Lung (tissue), 12 donors: ENCODE results near the gene ZBP1. TPM values are rescaled to one million over a fixed set of nuclear protein-coding genes. Genes with fewer than 3 reads are reported as not detected.
A peak's percentile ranks its signal among the peaks of the same experiment; 100 is the strongest.

Experiments used
- ATAC-seq: fragments of 200-7000 bp; cut with Tn5 transposase; one replicate; pipeline ENCODE4 v1.9.1; 2020; ENCODE audit warnings: moderate number of reproducible peaks; ENCODE audit not compliant: insufficient read depth, low FRiP score
- DNase-seq, 3 donors: peaks; one replicate each; pipeline ENCODE4 v3.0.0-alpha.2; 2013 to 2017
- H3K27ac ChIP-seq, 2 donors: one replicate each; pipeline ENCODE4 v1.5.1; 2013; ENCODE audit warnings: mild to moderate bottlenecking in 2 of 2, moderate library complexity in 2 of 2, control low read depth in 1 of 2, inconsistent platforms in 1 of 2, low read depth in 1 of 2, low read length in 1 of 2
- H3K27me3 ChIP-seq, 3 donors: one replicate each; pipeline ENCODE4 v1.5.1; 2013; ENCODE audit warnings: low read length in 2 of 3; ENCODE audit not compliant: control insufficient read depth in 3 of 3, insufficient read depth in 3 of 3
- H3K36me3 ChIP-seq, 4 donors: one replicate each; pipeline ENCODE4 v1.5.1; 2013; ENCODE audit warnings: low read length in 4 of 4, mild to moderate bottlenecking in 1 of 4, moderate library complexity in 1 of 4; ENCODE audit not compliant: control insufficient read depth in 4 of 4, insufficient read depth in 4 of 4
- H3K4me1 ChIP-seq, 5 donors: one replicate each; pipeline ENCODE4 v1.5.1; 2013; ENCODE audit warnings: low read length in 5 of 5, mild to moderate bottlenecking in 2 of 5, moderate library complexity in 1 of 5; ENCODE audit not compliant: control insufficient read depth in 5 of 5, insufficient read depth in 5 of 5
- H3K4me3 ChIP-seq: one replicate; pipeline ENCODE4 v1.5.1; 2013; ENCODE audit warnings: mild to moderate bottlenecking, control low read depth, moderate library complexity
- H3K9ac ChIP-seq, 2 donors: one replicate each; pipeline ENCODE4 v1.5.1; 2013; ENCODE audit warnings: low read length in 2 of 2, control low read depth in 1 of 2; ENCODE audit not compliant: insufficient read depth in 1 of 2
- H3K9me3 ChIP-seq, 4 donors: one replicate each; pipeline ENCODE4 v1.5.1; 2013; ENCODE audit warnings: low read length in 3 of 4, mild to moderate bottlenecking in 1 of 4, moderate library complexity in 1 of 4; ENCODE audit not compliant: control insufficient read depth in 4 of 4, insufficient read depth in 3 of 4
- CTCF ChIP-seq: IDR thresholded peaks from 2 replicates; pipeline ENCODE4 v1.5.1; 2012; ENCODE audit warnings: mild to moderate bottlenecking; ENCODE audit errors: control extremely low read depth, extremely low read depth
- WGBS, 2 donors: extraction: QIAGEN DNeasy Blood & Tissue Kit; methylation state at CpG; one replicate each; pipeline ENCODE4 v1.1.7; 2013; 5-methylcytosine and 5-hydroxymethylcytosine counted together
- polyA plus RNA-seq, 2 donors: library from polyadenylated mRNA; stranded (reverse); fragments of 200-250 nt; gene quantifications; one replicate each; pipeline ENCODE4 v1.2.1, GENCODE V29; 2013
- total RNA-seq, 2 donors: library from RNA; depleted of rRNA in 1 of 2; stranded (reverse); fragments of >200 nt in 1 of 2; gene quantifications; one replicate each; pipeline ENCODE4 v1.2.1, GENCODE V29; 2014 to 2021
- donor health status: control.
- donor health status: control.
- donor health status: Bipolar disorder and iron deficiency.
- donor health status: healthy.
- donor health status: DM: yes; HTN: yes; CAD: no.

The ZBP1 gene
- total and polyA plus RNA-seq, 4 donors, result 1.3 to 5.3 (median 2.5) TPM

GRCh38 chr20:57619051-57619831 lies 985 bp downstream of the ZBP1 start:
- peaks cover 0 to 6% (median 0%) of the 10 kb centered on the region in 3 donors for H3K27me3 ChIP-seq
- H3K36me3 ChIP-seq, result no peaks in the 10 kb centered on the region
- no peak overlapping the region for H3K9ac ChIP-seq
- no peaks in the 10 kb centered on the region for H3K4me1 ChIP-seq
- no peak for TF ChIP-seq CTCF
- 37 to 55% methylated on average over 19 of the region's 19 CpGs for WGBS, 2 donors
- ATAC-seq (peak; percentile 35), DNase-seq (no peak)
- H3K9me3 ChIP-seq, result no peaks in the 10 kb centered on the region
- H3K4me3 ChIP-seq, result no peak overlapping the region
- no peak overlapping the region for H3K27ac ChIP-seq

GRCh38 chr20:57618764-57619050 lies 1.5 kb downstream of the ZBP1 start:
- no peak for TF ChIP-seq CTCF
- no peaks in the 10 kb centered on the region for H3K36me3 ChIP-seq
- WGBS, 2 donors, result 69 to 77% methylated on average over 6 of the region's 6 CpGs
- H3K4me1 ChIP-seq, result no peaks in the 10 kb centered on the region
- no peak overlapping the region for H3K4me3 ChIP-seq
- peaks cover 0 to 6% (median 0%) of the 10 kb centered on the region in 3 donors for H3K27me3 ChIP-seq
- ATAC-seq (no peak), DNase-seq (no peak)
- H3K9me3 ChIP-seq, result no peaks in the 10 kb centered on the region
- peak overlapping the region in 1 of 2 donors; percentile 35 for H3K27ac ChIP-seq
- no peak overlapping the region for H3K9ac ChIP-seq

- 76 to 79% methylated on average over 14 of the region's 14 CpGs for WGBS, 2 donors
Measured at GRCh38 chr20:57618091-57618763, 2.0 kb downstream of the ZBP1 start.

More at GRCh38 chr20:57618091-57618763, 2.0 kb downstream of the ZBP1 start:
- no peak overlapping the region for H3K27ac ChIP-seq
- H3K9ac ChIP-seq, result no peak overlapping the region
- ATAC-seq (peak; percentile 4), DNase-seq (no peak)
- no peaks in the 10 kb centered on the region for H3K4me1 ChIP-seq
- TF ChIP-seq CTCF, result no peak
- peaks cover 0 to 6% (median 0%) of the 10 kb centered on the region in 3 donors for H3K27me3 ChIP-seq
- no peaks in the 10 kb centered on the region for H3K36me3 ChIP-seq
- no peak overlapping the region for H3K4me3 ChIP-seq
- no peaks in the 10 kb centered on the region for H3K9me3 ChIP-seq
